Kidney epithelial cell (primary cell): ENCODE data around the gene KLF11. TPM values are rescaled to one million over a fixed set of nuclear protein-coding genes. Genes with fewer than 3 reads are reported as not detected.
"Not testable (repeated sequence)": the region's sequence is repeated elsewhere in the genome, so short reads cannot be mapped to it uniquely, and the experiment has no call there.

Experiments used
- DNase-seq: peaks from one replicate; pipeline ENCODE4 v3.0.0-alpha.2; 2010; ENCODE audit warnings: low read depth
- H3K27me3 ChIP-seq: 2 replicates; pipeline ENCODE4 v1.6.0; 2011; ENCODE audit warnings: low read length; ENCODE audit not compliant: control insufficient read depth, insufficient read depth
- H3K36me3 ChIP-seq: 2 replicates; pipeline ENCODE4 v1.5.1; 2011; ENCODE audit warnings: low read length; ENCODE audit not compliant: control insufficient read depth, insufficient read depth
- H3K4me3 ChIP-seq: 2 replicates; pipeline ENCODE4 v1.5.1; 2011; ENCODE audit warnings: low read depth, mild to moderate bottlenecking, control low read depth, low read length
- CTCF ChIP-seq: IDR thresholded peaks from 2 replicates; pipeline ENCODE4 v1.5.1; 2011; ENCODE audit warnings: mild to moderate bottlenecking, moderate library complexity, low read length, control low read depth, inconsistent platforms; ENCODE audit not compliant: insufficient read depth, poor library complexity, severe bottlenecking
- total RNA-seq: library from RNA; depleted of rRNA; stranded (reverse); fragments of >200 nt; gene quantifications from 2 replicates; pipeline ENCODE4 v1.2.3, GENCODE V29; 2015

The KLF11 gene
- total RNA-seq, 1 donor from 2014 or later, result 15.4 TPM

GRCh38 chr2:10085668-10086059, 42.3 kb downstream of the KLF11 start:
- Histone ChIP-seq H3K36me3 (no peaks in the 10 kb centered on the region), H3K4me3 (no peak overlapping the region), H3K27me3 (peaks cover under 1% of the 10 kb centered on the region)
- TF ChIP-seq CTCF, result no peak
- peak; percentile 58 for DNase-seq

GRCh38 chr2:10086950-10087349, 43.6 kb downstream of the KLF11 start:
- no peak for TF ChIP-seq CTCF
- Histone ChIP-seq H3K4me3 (no peak overlapping the region), H3K36me3 (no peaks in the 10 kb centered on the region), H3K27me3 (peaks cover 6% of the 10 kb centered on the region)
- DNase-seq, result no peak

GRCh38 chr2:10087360-10087759, 44.0 kb downstream of the KLF11 start:
- Histone ChIP-seq H3K4me3 (no peak overlapping the region), H3K27me3 (peaks cover 6% of the 10 kb centered on the region), H3K36me3 (no peaks in the 10 kb centered on the region)
- no peak for TF ChIP-seq CTCF
- no peak for DNase-seq

- Histone ChIP-seq H3K27me3 (peaks cover 6% of the 10 kb centered on the region), H3K4me3 (no peak overlapping the region), H3K36me3 (no peaks in the 10 kb centered on the region)
- no peak for DNase-seq
- TF ChIP-seq CTCF, result no peak
Measured at GRCh38 chr2:10089565-10090190, 46.3 kb downstream of the KLF11 start.

GRCh38 chr2:10091182-10091888, 48.0 kb downstream of the KLF11 start:
- DNase-seq, result no peak
- peak overlapping the region; percentile 24 for H3K4me3 ChIP-seq

GRCh38 chr2:10091889-10092244, 48.5 kb downstream of the KLF11 start:
- not testable (repeated sequence) for DNase-seq, H3K27me3 ChIP-seq, H3K36me3 ChIP-seq, H3K4me3 ChIP-seq

More at GRCh38 chr2:10091182-10091888, 48.0 kb downstream of the KLF11 start:
- Histone ChIP-seq H3K36me3 (no peaks in the 10 kb centered on the region), H3K27me3 (peaks cover 6% of the 10 kb centered on the region)
- no peak for TF ChIP-seq CTCF
